OCI-M2 (cell line): ENCODE results near the gene CDH4.

Experiments
- DNase-seq: peaks from one replicate; lab custom pipeline; 2025; ENCODE audit not compliant: unreplicated experiment; lab: John Stamatoyannopoulos, UW

CDH4 gene

DNA sequence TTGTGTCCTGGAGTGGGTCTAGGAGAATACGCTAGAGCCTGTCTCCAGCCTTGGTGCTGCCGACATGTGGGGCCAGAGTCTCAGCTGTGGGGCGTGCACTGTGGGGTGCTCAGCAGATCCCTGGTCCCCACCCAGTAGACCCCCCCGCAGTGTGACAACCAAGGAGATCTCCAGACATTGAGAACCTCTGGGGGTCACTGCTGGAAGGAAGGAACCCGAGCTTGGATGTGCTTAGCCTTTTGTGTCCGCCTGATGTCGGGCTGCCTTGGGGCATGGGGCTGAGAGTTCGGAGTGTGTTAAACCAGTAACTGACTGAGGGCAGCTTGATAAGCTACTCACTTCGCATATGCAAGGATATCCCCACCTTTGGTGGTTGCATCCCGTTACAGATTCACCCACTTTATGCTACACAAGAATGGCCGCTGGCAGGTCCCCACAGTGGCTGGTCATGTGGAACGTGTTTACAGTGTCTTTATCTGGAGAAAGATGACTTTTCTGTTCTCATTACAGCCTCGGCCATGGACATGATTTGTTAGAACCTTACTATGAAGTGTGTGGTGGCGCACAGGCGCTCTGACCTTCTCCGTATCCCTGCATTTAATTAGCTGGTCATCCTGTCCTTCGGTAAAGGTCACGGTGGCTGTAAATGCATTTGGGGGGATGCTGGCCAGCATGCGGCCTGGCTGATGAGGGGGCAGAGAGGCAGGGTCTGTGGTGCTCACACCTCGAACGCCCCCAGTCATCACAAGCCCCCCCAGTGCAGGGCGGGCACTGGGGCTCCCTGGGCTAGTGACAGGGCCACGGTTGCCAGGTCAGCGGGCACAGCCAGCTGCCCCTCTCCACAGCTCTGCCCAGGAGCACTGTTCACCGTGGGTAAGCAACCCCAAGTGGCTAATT, 446.8 kb downstream of the CDH4 start:
- no peak for DNase-seq

DNA sequence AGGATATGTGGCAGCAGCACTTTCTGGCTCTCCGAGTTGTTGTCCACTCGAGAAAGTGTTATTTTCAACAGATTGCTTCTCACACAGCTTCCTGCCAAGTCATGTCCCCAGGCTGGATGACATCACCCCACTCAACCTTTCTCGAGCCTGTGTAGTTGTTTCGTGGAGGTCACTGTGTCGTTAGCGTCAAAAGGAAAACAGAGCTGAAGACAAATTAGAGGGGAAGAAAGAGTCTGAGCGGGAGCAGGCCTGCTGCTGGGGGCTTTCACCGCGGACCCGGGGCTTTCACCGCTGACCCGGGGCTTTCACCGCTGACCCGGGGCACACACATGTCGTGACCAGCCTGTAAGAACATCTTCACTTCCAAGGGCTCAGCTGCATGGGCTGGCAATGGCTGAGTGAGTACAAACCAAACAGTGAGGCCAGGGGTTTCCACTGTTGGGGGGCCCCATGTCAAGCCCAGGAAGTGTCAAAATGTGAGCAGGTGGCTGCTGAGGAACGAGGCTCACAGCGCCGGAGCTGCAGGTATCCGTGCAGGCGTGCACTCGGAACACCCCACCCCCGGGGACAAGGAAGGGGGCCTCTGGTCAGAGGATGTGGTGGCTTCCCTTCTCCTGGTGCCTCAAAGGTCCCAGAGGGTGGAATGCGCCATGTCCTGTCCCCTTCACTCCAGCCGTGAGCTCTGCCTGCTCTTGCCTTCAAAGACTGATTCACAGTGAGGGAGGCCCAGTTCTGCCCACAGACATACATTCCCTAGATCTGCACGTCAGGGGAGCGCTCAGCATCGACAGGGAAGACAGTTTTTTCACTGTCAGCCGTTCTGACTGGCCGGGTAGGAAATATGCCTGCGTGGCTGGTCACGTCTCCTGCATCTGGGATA, 447.7 kb downstream of the CDH4 start:
- no peak for DNase-seq

DNA sequence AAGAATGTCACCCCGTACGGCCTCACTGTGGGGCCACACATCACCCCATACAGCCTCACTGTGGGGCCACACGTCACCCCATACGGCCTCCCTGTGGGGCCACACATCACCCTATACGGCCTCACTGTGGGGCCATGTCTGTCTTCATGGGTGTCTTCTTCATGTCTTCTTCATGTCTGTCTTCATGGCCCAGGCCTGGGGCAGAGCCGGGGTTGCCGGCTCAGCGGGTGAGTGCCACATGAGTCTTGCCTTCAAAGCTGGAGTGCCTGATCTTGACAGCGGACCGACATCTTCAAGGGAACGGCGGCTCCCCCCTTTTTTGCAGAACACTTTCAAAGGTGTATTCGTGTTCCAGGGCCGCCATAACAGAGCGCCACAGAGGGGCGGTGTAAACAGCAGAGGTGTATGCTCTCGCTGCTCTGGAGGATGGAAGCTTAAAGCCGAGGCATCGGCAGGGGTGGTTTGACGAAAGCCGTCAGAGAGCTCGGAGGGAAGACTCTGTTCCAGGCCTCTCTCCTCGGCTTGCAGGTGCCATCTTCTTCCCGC, 448.6 kb downstream of the CDH4 start:
- no peak for DNase-seq

DNA sequence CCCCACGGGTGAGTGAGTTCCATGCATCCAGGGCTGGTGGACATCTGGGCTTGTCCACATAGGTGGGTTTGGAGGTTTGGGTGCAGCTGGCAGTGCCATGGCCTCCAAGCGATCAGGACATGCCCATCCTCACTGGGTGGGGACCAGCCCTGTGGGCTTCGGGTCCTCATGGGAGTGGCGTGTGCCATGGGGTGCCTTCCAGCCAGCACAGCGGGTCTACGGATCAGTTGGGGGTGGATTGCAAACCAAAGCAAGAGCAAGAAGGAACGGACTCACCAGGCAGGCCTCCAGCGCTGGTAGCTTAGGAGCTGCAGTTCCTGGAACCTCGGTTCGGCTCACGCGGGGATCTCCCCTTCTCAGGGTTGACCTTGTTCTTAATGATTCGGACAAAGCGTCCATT, 449.3 kb downstream of the CDH4 start:
- DNase-seq = no peak

DNA sequence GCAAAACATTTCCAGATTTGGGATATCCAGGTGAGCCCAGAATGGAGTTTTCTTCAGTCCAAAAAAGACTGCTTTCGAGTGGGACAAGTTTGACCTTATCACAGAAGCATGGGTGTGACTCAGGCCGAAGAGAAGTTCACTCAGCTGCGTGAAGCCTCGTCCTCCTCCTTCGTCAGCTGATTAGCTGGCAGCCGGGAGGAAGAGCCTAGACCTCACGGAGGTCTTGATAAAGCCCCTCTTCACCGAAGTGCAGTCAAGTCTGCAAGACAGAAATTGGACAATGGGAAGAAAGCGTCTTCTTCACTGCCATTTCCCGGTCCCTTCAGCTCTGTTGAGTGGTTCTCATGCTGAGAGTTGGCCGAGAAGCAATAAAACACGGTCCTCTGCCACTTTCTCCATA, 449.7 kb downstream of the CDH4 start:
- DNase-seq = no peak

DNA sequence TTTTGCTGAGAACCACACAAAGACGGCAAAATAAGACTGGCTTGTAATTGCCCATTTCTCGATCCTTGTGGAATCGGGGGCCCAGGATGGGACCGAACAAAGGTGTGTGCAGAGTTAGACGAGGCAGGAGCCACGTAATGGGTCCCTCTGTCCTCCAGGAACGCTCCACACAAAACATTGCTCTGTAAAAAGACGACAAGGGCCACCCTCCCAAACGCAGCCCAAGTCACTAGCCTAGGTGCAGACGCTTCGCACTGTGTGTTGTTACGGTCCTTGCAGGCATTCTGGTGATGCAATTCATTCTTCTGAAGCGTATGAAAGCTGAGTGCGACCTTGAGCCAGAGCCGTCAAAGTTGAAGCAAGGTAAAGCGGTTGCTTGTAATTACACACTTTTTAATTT, 450.2 kb downstream of the CDH4 start:
- no peak for DNase-seq

DNA sequence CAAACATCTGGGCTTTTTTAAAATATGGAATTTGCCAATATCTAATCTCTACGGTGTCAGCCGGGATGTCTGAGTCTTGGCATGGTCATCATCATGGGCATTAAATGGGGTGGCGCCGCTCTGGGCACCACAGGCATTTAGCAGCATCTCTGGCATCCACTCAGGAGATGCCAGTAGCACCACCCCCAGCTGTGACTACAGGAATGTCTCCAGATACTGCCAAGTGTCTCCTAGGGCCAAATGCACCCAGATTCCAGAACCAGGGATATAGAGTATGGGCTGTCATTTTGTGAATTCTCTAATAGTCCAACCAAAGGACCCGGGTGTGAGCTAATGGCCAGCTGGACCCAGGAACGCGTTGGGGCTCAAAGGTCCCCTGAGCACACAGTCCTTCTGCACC, 452.6 kb downstream of the CDH4 start:
- no peak for DNase-seq

DNA sequence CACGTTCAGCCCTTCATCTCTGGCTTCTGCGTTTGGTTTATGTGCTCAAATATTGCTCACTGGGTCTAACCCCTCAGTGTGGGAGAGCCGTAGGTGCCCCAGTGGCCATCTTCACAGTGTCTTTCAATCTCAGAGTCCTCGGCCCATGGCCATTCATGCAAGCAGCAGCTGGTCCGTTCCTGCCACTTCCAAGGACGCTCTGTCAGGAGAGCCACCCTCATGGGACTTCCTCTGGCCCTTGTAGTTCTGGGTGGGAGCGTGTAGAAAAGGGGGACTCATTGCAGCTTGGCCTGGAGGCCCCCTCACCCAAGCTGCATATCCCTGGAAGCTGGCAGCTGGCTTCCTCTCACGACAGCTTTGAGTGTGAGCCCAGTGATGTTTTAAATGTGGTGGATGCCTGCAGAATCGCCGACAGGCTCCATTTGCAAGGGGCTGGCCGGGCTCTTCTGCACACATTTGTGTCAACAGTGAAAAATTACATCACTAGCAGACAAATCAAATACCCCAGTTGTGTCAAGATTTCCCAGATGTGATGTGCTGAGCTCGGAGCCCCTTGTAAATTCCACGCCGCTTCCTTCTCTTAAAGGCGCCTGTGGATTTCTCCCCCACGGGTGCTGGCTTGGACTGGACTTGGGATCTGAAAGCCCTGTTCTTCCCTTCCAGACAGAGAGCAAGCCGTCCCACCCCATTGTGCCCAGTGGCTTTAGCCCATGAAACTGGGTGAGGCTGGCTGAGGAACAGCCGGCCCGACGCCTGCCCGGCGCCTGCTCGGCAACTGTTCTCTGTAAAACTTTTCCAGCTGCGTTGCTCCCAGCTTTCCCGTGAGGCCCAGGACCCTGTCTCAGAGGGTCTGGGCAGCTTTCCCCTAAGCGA, 453.6 kb downstream of the CDH4 start:
- no peak for DNase-seq

DNA sequence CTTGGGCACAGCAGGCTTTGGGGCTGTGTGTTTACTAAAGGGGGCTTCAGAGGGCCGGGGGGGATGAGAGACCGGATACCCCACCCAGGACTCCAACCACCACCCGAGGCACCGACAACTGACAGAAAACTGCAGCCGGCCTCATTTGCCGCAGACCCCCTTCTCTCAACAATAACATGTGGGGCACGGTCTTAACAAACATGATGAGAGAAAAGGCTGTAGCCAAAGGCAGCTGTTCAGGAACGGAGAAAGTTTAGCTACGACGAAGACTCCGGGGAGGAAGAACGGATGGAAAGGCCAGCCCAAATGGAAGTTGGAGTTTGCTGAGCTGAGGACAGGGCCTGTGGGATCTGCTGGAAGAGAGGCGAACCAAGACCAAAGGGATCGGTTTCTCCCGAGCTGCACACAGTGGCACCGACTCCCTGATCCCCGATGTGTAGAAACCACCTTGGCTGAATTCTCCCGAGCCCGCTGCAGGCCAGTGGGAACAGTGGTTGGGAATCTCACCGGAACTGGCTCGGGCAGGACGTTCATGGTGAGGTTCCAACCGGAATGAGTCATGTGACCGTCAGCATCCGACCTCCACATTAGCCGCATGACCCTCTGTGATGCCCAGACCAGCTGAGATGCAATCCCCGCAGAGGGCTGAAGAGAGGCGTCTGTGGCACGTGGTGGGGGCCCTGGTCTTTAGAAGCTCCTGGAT, 454.3 kb downstream of the CDH4 start:
- DNase-seq = no peak

DNA sequence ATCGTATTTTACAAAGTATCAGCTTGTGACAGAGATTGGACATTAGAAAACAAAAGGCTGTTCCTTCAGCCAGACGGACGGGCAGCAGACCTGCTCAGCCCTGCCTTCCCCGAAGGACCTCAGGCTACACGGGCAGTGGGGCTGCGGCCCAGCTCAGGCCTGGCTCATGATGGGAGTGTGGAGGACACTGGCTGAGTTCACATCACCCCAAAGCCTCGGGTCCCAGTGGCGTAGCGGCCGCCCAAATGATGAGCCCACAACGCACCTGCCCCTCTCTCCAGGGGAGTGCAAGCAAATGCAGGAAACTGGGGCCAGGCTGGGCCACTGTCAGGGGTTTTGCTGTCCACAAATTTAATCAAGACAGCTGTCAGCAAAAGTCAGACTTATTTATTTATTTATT, 456.8 kb downstream of the CDH4 start:
- no peak for DNase-seq

DNA sequence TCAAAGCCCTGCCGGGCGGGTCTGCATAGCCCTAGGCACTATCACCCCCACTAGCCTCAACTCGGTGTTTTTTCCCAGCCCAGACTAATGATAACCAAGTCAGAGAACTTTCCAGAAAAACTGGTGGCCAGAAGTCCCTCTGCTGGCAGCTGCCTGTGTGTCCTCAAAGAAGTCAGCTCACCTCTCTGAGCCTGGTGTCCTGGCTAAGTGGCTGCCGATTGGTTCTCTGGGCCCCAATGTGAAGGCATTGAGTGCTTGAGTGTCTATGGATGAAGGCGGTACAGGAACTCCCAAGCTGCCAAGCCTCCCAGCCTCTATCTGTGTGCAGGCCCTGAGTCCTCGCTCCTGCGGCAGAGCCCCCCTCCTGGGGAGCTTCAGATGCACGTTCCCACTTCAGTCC, 458.0 kb downstream of the CDH4 start:
- DNase-seq = no peak

DNA sequence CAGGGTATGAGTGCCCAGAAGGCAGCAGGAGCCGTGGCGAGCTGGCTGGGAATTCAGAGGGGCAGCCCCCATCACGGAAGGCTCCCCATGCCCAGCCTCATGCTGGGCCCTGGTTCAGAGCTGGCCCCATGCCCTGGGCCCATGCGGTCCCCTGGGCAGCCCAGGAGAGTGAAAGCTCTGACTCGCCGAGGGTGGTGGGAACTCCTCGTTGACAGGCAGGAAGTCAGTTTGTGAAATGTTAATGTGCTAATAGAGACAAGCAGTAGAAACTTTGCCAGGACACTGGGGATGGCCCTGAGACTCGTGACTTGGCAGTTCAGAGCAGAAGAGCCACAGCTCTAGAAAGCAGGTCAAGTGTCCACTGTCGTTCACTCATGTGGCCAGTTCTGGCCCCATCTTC, 460.6 kb downstream of the CDH4 start:
- DNase-seq = no peak

DNA sequence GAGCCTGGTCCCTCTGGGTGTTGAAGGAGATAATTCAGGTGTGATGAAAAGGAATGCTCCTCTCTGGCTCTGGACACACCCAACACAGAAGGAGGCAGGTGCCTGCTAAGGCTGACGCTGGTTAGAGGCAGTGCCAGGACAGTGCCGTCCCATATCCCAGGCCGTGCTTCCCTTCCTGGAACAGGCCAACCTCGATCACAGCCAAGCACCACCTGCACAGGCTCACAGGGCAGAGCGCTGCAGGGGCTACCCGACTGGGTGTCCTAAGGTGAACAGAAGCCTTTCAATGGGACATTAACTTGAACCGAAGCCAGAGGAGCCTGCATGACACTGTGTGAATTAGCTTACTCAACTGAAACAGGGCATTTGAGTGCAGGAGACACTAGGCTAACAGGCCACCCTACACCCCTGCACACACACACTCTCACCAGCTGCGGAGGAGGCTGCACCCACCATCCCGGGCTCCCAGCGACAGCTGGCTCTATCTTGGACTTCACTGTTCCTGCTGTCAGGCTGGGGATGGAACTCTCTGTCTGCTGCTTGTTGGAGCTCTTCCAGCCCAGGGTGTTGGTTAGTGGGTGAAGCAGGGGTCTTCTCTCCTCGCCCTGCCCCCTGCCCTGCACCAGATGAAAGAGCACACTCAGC, 466.4 kb downstream of the CDH4 start:
- no peak for DNase-seq

DNA sequence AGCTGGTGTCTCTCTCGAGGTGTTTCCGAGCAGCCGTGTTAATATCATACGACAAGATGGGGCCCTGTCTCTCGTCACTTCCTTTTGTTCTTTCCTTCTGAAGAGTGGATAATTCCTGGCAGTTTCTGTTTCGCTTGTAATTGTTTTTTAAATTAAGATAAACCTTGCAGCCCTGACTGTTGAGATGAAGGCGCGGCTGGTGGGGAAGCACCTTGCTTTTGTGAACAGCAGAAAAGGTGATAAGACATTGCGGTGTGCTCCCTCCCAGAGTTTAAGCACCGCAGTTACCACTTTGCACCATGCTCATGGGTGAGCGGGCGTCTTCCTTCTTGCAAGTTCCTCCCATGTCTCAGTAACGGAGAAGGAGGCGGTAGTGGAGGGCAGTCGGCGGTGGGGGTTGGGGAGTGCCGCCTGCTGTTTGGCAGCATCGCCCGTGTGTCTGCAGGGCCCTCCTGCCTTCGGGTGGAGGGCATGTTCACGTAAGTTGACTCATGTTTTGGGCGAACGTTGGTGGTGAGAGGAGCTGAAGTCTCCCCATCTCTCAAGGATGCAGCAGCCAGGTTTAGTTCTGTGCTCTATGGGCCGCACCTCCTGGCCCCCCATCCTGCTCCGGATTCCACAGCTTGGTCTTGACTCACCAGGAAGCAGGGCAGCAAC, 467.8 kb downstream of the CDH4 start:
- no peak for DNase-seq

DNA sequence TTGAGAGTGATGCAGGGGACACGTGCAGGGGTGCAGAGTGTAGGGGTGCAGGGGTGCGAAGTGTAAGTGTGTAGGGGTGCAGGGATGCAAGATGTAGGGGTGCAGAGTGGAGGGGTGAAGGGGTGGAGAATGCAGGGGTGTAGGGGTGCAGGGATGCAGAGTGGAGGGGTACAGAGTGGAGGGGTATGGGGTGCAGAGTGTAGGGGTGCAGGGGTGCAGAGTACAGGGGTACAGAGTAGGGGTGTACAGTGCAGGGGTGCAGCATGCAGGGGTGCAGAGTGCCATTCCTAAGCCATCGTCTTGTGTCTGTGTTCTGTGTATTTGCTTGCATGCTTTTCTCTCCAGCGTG, 468.3 kb downstream of the CDH4 start:
- DNase-seq = no peak

DNA sequence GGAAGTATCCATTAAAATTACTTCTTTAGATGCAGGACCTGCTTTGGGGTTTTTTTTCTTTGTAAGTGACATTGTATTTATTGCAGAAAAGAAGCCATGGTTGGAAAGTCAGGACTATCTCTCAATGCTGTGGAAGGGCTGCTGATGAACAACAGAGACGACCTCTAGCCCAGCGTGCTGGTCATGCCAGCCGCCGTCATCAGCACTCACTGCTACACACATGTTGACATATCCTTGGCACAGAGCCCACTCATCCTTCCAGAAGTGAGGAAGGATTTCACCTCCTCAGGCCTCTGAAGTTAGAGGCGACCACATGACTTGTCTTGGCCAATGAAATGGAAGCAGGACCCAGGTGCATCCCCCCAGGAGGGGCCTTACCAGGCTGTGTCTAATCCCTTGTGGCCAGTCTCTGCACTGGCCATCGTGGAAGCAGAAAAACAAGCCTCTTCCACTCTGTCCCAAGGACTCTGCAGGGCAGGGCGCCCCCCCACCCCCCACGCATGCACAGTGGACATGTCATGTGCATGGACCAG, 470.2 kb downstream of the CDH4 start:
- DNase-seq = no peak

DNA sequence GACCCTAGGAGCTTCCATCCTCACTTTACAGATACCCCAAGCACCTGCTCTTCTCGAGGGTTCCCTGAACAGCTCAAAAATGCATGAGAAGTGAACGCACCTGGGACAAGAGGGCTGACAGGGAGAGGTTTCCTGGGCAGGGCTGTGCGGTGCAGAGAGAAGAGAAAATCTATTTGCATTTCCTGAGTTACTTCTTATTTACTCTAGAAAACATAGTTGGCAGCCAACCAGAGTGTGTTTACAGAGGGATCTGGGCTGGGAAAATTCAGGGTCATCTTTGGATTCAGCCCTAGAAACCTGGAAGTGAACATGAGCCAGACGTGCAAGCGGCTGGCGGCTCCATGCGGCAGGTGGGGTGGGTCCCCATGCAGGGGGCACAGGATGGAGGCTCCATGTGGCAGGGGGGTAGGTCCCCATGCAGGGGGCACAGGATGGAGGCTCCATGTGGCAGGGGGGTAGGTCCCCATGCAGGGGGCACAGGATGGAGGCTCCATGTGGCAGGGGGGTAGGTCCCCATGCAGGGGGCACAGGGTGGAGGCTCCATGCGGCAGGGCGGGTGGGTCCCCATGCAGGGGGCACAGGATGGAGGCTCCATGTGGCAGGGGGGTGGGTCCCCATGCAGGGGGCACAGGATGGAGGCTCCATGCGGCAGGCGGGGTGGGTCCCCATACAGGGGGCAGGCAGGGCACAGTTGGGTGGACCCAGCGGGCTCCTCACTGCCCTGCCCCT, 471.6 kb downstream of the CDH4 start:
- no peak for DNase-seq

DNA sequence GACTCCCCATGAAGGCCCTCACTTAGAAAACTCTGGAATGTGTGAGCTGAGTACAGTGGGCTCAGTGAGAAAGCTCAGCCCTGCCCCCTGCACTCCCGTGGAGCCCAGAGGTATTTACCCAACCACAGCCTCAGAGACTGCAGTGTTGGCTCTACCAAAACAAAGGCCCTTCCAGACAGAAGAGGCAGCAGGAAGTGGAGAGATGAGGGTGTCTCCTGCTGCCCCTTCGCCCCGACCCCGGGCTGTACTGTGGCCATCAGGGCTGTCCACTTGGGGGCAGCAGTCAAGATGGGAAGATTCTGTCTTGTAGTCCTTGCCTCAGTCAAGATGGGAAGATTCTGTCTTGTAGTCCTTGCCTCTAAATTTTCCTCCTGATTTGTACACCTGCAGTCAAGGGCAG, 472.3 kb downstream of the CDH4 start:
- no peak for DNase-seq

DNA sequence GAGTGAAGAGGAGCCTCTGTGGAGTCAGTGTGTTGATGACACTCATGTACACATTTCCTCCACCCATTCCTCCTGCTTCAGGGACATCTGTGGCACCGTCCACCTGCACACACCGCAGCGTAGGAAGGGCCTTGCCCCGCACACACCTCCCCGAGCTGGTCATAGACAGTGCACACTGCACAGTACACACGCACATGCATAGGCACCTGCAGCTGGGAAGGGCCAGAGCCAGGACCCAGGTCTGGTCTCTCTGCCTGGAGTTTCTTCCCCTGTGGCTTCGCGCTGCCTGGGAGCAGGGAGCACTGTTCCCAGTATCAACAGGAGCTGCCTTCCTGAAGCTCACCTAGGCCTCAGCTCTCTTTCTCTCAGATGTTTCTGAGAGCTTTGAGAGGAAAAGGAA, 473.1 kb downstream of the CDH4 start:
- no peak for DNase-seq
